CD4-positive, alpha-beta T cell treated with Interleukin-17A for 4 hours (primary cell): Measurements from ENCODE around the gene HSD17B2.

ENCODE experiments used
- DNase-seq: peaks from one replicate; pipeline ENCODE4 v3.0.0-alpha.2; 2020; ENCODE audit warnings: mixed read lengths

The HSD17B2 gene

DNA sequence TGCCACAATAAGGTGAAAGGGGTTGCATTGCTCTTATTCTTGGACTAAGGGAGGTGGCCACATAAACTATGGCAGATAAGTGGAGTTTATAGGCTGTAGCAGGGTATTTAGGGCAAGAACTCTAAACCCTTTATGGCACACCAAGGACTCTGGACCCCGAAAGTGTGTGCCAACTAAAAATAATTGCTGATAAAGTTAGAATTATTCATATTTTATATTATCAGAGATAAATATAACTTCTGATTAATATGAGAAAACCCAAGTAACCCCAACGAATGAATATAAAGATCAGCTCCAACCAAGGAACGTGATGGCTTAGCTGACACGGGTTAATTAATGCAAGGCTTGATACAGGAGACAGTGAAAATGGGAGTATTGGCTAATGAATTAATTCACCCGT is 15.0 kb upstream of the HSD17B2 start:
- DNase-seq: no peak

DNA sequence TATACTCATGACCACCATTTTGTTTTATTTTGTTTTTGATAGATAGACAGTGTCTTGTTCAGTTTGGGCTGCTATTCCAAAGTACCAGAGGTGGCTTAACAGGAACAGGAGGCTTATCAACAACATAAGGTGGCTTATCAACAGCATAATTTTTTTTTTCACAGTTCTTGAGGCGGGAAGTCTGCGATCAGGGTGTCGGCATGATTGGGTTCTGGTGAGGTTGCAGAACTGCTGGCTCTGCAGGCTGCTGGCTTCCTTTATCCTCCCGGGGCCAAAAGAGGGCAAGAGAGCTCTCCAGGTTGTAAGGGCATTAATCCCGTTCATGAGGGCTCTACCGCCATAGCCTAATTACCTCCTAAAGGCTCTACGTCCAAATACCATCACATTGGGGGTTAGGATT is 11.8 kb upstream of the HSD17B2 start:
- DNase-seq: no peak

- DNase-seq: no peak
Observed at GRCh38 chr16:82024316-82024715, 10.7 kb upstream of the HSD17B2 start.

- no peak for DNase-seq
Observed at GRCh38 chr16:82024883-82025282, 10.2 kb upstream of the HSD17B2 start.

DNA sequence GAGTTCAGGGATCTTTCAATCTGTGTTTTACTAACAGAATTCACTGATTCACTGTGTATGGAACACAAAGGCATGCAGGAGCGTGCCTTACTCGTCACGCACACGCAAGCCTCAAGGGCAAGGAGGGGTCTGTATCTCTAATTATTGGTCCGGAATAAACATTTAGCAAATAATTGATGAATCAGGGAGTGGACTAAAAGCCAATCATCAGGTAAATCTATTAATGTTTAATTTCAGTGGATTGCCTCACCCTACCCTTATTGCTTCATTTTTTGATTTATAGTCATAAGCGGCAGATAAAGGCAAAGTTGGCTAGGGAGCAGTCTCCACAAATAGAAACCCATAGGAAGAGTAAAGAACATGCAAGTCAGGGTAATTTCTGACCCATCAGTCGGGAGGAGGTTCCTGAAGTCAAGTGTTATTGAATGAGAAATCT is 7.4 kb upstream of the HSD17B2 start:
- no peak for DNase-seq

DNA sequence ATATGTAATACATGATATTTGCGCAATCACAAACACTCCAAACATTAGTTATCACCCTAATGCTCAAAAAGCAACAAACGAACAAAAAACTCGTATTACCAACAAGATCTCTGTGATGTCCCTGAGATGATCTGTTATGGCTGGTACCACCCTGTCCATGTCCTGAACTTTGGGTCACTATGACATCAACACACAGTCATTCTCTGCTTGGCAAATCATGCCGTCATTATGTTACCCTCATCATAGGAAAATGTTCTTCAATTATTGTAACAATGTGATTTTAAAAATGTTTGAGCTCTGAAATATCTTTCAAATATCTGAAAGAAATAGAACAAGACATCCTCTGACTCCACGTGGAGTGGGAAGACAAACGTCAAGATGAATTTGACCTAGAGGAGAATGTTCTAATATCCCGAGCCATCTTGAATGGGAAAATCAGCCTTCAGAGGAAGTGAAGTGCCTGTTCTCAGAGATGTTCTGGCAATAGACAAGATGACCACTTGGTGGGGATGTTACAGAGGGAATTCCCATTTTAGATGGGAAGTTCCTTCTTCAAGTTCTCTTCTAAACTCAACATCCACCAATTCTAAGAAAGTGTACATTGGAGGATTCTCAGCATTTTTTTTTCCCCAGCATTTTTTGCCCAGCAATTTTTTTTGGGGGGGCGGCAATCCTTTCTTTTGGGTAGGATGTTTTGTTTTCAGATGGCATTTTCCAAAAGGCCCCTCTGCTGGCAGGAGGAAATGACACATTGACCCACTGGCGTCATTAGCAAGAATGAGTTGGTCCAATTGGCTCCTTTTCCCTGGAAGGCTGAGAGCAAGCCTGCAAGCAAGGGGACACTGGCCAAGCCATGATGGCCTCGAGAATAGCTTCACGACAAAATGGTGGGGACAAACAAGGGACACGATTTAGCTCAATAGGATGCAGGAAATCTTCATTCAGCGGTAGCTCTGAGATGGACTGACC is 3.7 kb upstream of the HSD17B2 start:
- no peak for DNase-seq

GRCh38 chr16:82033006-82033405 is 2.0 kb upstream of the HSD17B2 start:
- no peak for DNase-seq

GRCh38 chr16:82033683-82034300 is 1.3 kb upstream of the HSD17B2 start:
- DNase-seq: no peak

- DNase-seq: no peak
Observed at GRCh38 chr16:82037251-82037650, 2.2 kb downstream of the HSD17B2 start.

DNA sequence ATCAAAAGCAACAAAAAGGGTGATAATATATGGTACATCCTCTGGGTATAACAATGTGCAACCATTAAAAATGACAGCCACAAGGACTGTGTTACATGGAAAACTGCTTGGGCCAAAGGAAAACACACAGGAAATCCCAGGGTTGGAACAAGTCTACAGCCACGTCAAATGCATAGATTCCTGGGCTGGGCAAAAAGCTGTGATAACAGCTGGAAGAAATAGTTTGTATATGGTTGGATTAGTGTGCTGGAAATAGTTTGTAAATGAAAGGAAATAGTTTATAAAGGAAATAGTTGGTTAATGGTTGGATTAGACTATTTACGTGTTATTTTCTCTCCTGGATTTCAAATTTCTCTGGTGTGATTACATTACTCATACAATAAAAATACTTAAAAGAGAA is 2.6 kb downstream of the HSD17B2 start:
- no peak for DNase-seq

DNA sequence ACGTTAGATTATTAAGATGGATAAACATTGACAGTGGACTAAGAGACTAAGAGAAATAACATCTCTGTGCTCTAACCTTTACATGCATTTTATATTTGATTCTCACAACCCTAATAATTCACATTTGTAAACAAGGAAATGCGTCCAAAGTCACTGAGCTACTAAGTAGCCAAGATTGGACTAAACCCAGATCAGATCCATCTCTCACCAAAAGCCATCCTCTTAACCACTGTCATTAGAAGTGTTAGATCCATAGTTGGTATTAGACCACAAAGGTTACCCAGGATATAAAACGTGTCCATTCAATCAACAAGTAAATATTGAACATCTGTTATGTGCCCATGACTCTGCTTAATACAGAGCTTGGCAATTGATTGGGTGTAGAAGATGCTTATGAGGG is 5.2 kb downstream of the HSD17B2 start:
- DNase-seq: no peak

DNA sequence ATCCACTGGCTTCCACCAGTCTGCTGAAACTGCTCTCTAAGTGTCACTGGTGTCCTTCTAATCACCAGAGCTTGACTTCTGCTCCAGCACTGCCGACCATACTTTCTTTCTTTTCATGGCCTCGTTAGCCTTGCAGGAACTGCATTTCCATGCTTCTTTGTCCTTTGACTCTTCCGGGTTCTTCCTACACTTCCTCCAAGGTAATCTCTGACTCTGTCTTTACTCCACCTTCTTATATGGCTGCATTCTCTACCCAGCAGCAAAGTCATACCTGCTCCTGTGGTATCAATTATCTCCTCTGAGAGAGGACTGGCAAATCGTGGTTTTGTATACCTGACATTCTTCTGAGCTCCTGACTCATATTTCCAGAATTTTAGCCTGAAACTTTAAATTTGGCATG is 6.5 kb downstream of the HSD17B2 start:
- DNase-seq: no peak

DNA sequence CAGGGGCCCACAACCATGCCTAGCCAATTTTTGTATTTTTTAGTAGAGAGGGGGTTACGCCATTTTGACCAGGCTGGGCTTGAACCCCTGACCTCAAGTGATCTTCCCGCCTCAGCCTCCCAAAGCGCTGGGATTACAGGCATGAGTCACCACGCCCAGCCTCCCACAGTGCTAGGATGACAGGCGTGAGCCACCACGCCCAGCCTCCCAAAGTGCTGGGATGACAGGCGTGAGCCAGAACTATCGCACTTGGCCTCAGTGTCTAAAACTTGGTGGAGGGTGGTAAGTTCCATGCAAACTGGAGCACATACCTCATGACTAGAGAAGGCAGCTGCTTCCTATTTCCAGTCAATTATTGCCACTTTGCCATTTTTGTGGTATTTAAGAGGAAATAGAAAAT is 7.1 kb downstream of the HSD17B2 start:
- DNase-seq: no peak

DNA sequence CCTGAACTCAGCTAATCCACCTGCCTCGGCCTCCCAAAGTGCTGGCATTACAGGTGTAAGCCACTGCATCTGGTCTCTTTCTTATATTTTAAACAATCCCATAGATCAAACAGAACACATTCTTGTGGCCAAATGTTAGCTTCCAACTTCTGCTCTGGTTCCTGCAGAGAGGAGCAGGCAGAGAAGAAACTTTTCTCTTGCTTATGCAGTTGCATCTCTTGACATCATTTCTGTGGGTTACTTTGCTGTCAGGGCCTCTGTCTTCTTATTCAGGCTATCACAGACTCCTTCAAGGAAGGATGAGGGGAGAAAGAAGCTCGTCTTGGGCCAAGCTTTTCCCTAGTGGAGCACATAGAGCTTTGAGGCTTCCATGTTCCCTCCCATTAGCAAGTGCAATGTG is 7.8 kb downstream of the HSD17B2 start:
- no peak for DNase-seq

DNA sequence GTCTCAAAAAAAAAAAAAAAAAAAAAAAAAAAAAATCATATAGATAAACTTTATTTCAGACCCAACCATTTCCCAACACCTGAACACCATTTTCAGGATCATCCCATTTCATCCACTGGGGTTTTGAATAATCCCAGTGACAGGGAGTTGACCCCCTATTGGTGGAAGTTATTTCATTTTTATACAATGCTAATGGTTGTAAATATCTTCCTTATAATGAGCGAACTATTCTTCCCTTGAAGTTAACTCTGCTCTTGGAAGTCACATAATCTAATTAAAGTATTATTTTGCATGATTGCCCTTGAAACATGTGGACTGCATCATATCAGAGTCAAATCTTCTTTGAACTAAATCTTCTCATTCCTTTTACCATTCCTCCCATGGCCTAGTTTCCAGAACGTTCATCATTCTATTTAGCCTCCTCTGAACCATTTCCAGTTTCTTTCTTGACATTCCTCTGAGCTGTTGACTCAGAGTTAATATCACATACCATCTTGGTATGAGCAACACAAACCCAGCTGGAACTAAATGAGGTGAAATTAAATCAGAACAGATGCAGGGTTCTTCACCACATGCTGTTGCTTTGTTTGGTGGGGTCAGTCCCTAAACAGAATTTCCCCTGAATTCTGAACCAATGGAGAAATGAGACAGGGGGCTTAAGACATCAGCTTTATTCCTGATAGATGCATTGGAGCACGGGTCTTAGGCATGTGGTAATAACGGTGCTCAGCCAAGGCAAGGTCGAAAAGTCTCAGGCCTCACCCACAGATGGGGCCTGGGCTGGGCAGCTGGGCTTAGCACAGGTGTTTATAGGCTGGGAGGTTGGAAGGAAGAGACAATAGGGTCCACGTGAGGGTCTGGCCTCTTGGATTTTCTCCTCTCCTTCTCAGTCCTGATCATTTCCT is 8.9 kb downstream of the HSD17B2 start:
- no peak for DNase-seq

DNA sequence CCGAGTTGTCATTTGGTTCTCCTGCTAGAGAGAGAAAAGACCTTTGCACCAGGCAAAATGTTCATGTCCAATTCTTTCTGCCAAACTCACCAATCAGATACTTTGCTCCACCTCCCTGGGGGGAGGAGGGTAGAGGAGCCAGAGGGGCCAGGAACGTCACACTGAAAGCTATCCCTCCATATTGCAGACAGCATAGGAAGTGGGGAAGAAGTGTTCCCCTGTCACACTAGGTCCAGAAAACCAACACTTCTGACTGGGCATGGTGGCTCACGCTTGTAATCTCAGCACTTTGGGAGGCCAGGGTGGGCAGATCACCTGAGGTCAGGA is 9.5 kb downstream of the HSD17B2 start:
- DNase-seq: no peak

- no peak for DNase-seq
Observed at GRCh38 chr16:82045465-82045864, 10.4 kb downstream of the HSD17B2 start.

DNA sequence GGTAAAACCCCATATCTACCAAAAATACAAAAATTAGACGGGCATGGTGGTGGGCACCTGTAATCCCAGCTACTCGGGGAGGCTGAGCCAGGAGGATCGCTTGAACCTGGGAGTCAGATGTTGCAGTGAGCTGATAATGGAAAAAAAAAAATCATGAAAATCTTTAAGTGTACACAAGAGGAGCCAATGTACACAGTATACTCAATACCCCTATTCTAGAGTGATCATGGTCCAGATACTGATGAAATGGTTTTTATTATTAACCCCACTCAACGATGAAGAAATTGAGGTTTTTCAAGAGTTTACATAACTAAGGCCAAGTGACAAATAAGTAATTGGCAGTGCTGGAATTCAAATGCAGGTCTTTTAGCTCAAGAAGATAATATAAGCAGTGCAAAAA is 11.5 kb downstream of the HSD17B2 start:
- DNase-seq: no peak

- no peak for DNase-seq
Observed at GRCh38 chr16:82046941-82047340, 11.9 kb downstream of the HSD17B2 start.

- no peak for DNase-seq
Observed at GRCh38 chr16:82047374-82047773, 12.3 kb downstream of the HSD17B2 start.

DNA sequence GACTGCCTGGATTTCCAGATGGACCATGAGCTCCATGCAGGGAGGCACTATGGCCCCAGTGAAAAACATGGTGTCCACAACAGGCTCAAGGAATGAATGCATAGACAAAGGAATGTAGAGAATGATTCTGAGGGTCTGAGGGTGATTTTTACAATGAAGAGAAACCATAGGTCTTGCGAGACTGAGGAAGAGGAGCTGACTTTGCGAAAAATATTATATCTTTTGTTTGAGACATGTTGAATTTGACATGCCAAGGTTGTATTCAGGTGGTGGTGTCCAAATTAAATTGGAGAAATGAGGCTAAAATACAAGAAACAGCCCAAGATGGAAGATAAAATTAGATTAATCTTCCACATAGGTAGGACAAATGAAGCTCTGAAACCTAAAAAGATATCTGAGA is 12.7 kb downstream of the HSD17B2 start:
- no peak for DNase-seq

DNA sequence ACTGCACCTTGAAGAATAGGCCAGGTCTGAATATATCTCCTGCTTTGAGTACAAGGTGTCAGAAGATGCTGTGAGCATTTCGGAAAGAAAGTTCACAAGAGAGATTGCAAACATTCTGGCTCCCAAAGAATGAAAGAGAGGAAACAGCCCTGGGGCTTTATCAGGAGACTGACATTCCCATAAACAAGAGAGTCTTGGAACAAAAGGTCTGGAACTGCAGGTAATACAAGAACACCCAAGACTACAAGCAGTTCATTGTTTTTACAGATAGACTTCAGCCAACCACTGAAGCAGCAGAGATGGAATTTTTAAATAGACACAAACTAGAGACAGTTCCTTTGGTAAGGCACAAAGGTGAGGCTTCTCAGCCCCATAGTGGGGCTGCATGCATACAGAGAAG is 14.4 kb downstream of the HSD17B2 start:
- no peak for DNase-seq

DNA sequence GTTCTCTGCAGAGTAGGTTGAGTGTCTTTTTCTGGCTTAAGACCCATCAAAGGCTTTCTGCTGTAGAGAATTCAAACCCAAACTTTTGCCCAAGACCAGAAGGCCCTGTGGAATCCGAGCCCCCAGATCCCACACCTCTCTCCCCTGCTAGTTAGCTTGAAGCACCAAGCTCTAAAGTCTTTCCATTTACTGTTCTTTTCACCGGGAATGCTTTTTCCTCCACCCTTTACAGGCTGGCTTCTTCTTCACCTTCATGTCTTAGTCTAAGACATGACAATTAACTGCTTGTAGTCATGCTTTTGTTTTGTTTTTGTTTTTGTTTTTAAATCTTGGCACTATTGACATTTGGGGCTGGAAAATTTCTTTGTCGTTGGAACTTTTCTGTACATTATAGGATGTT is 15.5 kb downstream of the HSD17B2 start:
- no peak for DNase-seq
